CD1c-positive myeloid dendritic cell (primary cell): ENCODE results near the gene HYAL1.
A peak's percentile ranks its signal among the peaks of the same experiment; 100 is the strongest.
"Not testable (repeated sequence)": the region's sequence is repeated elsewhere in the genome, so short reads cannot be mapped to it uniquely, and the experiment has no call there.

Source experiments
- DNase-seq: peaks from one replicate; pipeline ENCODE4 v3.0.0-alpha.2; 2016; ENCODE audit errors: extremely low spot score

The HYAL1 gene

DNA sequence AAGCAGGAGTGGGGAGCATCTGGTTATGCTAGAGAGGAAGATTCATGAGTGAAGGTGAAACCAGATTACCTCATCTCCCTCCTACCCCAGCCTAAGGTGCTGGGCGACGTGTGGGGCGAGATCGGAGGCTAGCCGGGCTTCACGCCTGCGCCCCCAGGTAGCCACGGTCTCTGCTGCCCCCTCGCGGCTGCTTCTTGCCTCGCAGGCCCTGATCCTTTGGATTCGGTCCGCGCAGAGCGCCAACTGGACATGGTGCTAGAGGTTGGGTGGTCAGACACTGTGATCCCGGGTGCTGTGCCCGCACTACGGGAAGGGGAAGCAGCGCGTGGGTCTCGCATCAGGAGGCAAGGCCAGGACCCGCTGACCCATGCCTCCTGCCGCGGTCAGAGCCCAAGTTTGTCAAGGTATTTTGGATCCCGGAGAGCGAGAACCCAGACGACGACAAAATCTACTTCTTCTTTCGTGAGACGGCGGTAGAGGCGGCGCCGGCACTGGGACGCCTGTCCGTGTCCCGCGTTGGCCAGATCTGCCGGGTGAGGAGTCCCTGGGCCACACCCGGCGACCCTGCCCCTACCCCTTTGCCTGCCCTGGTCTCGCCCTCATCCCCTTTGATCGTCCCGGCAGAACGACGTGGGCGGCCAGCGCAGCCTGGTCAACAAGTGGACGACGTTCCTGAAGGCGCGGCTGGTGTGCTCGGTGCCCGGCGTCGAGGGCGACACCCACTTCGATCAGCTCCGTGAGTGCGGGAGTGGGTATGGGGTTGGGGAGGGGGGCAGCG, 30.3 kb downstream of the HYAL1 start:
- DNase-seq = peak; percentile 95

DNA sequence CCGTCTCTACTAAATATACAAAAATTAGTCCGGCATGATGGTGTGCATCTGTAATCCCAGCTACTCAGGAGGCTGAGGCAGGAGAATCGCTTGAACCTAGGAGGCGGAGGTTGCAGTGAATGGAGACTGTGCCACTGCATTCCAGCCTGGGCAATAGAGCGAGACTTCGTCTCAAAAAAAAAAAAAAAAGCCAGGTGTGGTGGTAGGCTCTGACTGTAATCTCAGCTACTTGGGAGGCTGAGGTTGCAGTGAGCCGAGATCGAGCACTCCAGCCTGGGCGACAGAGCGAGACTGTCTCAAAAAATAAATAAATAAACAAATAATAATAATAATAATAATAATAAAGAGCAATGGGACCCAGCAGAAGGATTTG, 30.9 kb downstream of the HYAL1 start:
- DNase-seq = not testable (repeated sequence)

DNA sequence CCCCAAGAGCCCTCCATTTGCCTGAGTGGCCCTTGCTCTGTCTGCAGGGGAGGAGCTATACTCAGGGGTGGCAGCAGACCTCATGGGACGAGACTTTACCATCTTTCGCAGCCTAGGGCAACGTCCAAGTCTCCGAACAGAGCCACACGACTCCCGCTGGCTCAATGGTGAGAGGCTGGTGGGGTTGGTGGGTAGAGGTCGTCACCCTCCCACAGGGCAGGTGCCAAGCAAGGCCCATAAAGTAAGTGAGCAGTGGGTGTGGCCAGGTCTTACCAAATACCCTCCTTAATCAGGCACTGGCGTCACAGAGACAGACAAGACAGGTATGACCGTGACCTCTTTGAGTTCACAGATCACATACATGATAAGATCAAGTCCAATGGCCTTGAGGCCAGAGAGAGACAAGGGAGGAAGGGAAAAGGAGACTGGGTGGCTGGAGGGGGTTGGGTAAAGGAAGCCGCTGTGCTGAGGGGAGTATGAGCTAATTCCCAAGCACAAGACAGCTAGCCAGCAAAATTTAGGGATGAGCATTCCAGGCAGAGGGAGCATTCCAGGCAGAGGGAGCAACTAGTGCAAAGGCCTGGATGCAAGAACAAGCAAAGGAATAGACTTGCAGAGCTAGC, 31.9 kb downstream of the HYAL1 start:
- no peak for DNase-seq

DNA sequence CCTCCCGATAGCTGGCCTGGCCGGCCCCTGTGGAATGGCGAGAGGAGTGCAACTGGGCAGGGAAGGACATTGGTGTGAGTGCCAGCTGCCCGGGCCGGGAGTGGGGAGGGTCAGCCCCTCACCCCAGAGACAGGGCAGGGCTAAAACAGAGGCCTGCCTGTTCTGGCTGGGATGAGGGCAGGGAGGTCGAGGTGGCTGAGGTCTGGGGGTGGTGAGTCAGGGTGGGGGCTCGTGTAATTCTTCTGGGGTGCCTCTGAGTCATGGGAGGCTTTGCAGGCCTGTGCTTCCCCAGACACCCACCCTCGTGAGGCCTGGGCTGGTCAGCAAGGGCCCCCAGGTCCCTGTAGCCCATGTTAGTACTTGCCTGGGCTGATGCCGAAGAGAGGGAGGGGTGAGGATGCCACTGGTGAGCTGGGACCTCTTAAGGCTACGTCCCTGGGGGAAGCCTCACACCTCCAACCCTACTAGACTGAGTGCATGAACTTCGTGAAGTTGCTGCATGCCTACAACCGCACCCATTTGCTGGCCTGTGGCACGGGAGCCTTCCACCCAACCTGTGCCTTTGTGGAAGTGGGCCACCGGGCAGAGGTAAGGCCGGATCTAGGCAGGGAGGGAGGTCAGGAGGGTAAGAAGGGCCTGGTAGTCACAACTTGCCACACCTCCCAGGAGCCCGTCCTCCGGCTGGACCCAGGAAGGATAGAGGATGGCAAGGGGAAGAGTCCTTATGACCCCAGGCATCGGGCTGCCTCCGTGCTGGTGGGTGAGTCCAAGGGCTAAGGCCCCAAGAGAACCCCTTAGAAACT, 32.8 kb downstream of the HYAL1 start:
- no peak for DNase-seq

DNA sequence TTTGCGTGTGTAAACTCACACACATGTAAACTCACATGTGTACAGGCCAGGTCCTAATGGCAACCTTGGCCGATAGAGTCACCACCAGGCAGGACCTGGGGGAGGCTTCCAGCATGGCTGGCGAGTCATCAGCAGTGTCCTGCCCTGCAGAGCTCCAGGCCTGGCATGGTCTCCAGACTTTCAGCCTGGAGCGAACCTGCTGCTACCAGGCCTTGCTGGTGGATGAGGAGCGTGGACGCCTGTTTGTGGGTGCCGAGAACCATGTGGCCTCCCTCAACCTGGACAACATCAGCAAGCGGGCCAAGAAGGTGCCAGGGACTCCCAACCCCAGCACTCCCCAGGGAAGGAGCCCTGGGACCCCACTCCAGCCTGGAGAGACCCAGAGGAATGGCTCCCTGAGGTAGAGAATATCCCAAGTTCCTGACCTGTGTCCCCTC, 33.4 kb downstream of the HYAL1 start:
- DNase-seq = no peak

DNA sequence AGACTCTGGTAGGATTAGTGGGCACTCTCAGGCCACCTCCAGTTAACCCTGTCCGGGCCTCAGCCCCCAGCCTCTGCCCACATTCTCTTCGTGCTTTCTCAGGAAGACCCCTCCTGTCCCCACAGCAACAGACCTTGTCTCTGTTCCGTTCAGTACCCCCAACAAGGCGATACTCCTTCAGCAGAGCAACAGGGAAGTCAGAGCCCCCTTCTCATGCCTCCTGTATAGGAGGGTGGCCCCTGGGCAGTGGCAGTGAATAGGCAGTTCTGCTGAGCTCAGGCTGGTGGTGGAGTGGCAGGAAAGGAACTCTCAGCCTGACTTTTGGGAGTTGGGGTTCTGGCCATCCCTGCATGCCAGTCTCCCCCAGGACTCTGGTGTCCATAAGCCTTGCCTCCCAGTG, 33.9 kb downstream of the HYAL1 start:
- no peak for DNase-seq

DNA sequence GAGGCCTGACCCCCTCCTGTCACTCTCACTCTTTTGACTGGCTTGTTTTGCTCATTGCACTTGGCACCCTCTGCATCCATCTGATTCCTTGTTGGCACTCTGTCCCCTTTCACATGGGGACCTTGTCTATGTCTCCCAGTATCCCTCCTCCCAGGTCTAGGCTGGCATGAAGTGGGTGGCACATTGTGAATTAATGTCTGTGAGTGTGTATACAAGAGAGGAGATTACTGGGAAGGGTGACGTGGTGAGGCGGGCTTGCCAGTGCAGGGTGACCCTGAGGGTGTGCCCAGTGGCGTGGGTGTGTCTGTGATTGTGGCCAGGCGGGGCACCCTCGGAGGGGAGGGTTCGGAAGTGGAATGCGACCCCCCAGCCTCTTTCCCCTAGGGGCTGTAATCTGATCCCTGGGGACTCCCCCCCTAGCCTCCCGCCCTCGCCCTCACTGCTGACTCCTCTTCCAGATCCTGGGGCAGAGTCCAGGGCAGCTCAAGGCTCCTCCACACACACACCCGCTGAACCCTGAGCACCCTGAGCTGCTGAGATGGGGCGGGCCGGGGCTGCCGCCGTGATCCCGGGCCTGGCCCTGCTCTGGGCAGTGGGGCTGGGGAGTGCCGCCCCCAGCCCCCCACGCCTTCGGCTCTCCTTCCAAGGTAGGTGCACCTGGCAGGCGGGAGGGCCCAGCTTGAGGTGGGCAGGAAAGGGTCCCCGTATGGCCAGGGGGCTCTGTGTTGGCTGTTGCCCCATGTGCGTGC, 34.5 kb downstream of the HYAL1 start, which contains the start of gene SEMA3B:
TSS of gene SEMA3B (plus strand) at position 445 of the 749 bp plus-strand sequence. CDS start at position 539, 94 bp downstream.
- DNase-seq = no peak

DNA sequence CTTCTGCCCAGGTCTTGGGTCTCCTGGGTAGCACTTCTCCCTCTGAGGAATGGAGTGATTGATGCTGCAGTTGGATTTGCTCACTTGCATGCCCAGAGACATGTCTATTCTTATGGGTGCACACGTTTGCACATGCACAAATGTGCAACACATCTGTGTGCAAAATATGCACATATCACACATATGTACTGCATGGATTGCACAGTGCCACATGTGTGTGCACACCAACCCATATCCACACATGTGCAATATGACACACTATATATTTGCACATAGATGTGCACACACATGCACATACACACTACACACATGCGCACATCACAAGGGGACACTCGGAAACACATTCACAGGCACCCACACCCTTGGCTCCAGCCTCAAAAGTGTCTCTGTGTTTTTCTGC, 35.1 kb downstream of the HYAL1 start:
- DNase-seq = no peak

DNA sequence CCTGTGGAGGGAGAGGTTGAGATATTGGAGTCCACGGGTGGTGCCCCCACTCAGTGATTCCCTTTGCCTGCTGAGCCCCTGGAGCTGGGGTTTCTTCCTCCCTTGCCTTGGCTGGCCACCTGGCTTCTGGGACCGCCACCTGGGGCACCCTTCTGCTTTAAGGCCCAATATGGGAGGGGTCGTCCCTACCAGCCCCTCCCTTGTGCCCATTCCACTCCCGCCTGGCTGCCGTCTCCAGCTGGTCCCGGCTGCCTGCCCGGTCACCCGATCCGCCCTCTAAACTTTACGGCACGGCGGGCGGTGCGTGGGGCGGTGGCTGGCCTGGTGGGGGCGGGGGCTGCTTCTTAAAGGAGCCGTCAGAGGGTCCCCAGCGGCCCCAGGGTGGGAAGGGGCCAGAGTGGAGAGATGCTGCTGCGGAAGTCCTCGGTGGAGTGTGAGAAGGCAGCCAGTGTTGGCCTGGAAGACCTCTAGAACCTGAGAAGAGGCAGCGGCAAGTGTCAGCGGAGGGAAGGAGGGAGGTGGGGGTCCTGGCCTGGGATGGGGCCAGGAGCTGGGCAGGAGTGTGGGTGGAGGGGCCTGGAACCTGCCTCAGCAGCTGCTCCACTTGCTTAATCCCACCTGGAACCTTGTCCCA, 36.0 kb downstream of the HYAL1 start:
- DNase-seq = no peak

DNA sequence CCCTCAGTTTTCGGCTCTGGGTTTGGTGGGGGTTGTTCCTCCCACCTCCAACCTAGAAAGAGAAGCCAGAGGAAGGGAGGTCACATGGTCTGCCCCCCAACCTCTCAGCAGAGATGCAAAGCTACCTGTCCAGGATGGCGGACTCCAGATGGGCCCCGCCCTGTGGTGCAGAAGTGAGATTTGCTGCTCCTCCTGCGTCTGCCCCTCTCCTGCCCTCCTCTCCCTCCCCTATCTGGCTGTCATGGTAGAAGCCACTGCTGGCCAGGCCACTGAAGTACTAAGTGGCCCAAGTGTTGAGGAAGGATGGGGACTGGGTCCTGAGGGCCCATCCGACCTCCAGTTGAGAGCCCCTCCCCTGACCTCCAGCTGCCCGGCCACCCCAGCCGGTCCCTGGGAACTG, 36.5 kb downstream of the HYAL1 start:
- DNase-seq = no peak

DNA sequence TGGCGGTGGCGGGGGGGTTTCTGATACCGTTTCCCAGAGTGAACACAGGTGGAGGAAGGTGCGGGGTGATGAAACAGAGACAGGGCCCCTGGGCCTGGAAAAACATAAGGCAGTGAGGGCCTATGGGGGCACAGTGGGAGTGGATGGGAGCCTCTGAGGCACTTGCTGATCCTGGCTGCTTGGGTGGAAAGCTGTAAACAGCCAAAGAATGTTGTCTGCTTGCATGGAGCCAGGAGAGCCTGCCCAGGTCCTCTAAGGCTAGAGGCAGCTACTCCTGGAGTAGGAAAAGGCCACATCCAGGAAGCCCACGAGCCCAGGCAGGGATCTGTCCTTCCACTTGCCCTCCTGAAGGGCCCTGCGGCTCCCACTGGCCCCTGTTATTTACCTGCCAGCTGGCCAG, 37.4 kb downstream of the HYAL1 start:
- no peak for DNase-seq

DNA sequence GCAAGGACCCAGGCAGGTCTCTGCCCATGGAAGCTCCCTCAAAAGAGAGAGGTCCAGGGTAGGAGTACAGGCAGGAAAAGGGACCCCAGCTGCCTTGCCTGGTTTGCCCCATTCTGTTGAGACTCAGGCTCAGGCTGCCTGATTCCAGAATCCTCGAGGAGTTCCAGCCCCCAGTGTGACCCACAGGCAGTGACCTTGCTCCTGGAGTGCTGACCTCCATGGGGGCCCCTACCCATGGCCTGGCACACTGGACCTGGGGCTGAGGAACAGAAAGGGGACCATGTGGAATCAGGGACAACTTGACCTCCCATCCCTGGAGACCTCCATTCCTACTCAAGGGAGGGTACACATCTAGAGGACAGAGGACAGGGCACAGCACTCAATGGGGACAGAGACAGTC, 37.8 kb downstream of the HYAL1 start:
- DNase-seq = no peak

DNA sequence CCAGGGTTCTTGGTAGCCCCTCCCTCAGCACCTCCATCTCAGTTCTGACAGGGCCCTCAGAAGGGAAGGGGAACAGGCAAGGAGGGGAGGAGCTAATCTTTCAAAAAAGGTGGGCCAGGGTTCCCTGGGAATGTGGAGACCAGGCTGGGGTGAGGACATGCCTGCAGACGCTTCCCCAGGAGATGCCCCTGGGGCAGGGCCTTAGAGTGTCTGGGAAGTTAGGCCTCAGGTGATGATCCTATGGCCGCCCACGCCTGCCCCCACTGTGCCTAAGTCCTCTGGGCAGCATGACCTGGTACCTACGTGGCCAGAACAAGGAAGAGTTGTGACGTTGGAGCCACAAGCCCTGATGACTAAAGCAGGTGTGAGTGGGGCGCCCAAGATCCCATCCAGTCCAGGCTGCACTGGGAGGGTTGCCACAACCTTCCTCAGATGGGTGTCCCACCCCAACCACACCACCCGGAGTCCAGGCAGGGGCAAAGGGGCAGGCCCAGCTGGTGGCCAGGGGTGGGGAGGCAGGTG, 38.3 kb downstream of the HYAL1 start:
- no peak for DNase-seq

DNA sequence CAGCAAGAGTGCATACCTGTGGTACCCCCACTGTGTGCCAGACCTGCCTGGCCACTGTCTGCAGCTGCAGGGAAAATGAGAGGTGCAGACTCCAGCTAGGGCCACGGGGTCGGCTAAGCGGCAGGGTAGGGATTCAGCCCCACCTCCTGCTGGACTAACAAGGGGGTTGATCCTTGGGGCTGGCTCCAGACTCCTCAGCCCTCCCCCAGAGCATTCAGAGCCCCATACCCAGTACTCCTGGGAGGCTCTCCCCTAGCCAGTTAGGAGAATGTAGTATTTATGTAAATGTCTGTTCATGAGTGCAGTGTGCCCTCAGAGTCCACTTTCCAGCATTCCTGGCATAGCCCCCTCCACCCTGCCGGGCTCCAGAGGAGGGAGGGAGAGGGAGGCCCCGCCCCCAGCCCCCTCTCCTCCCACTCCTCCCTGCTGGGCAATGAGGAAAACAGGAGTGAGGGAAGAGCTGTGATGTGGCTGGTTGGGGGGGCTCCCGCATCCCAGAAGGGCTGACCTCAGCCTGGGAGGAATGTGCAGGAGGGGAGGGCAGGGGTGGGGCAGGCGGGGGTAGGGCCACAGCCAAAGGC, 38.9 kb downstream of the HYAL1 start:
- no peak for DNase-seq

DNA sequence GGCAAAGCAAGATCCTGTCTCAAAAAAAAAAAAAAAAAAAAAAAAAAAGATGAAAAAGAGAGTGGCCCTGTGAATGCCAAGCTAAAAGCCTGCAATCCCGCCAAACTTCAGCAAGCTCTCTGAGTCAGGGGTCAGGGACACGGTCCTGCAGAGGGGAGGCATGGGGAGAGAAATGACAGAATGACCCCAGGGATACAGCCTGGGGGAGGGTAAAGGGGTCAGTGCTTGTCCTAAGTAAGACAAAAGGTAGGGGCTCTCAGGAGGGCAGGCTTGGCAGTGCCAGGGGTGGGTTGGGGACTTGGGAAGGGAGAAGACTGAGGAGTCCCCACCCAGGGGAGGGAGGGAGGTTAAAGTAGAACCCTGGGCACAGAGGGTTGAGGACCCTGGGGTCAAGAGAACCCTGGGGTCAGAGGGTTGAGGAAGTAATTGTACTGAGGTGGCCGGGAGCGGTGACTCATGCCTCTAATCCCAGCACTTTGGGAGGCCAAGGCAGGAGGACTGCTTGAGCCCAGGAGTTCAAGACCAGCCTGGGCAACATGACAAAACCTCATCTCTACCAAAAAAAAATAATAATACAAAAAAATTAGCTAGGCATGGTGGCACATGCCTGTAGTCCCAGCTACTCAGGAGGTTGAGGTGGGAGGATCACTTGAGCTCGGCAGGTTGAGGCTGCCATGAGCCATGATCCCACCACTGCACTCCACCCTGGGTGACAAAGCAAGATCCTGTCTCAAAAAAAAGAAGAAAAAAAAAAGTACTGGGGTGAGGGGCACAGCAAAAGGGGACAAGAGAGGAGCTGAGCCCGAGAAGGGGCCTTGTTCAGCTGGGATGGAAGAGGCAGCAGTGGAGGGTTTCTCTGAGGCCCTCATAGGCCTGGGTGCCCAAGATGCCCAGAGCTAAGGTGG, 39.6 kb downstream of the HYAL1 start:
- DNase-seq = no peak

DNA sequence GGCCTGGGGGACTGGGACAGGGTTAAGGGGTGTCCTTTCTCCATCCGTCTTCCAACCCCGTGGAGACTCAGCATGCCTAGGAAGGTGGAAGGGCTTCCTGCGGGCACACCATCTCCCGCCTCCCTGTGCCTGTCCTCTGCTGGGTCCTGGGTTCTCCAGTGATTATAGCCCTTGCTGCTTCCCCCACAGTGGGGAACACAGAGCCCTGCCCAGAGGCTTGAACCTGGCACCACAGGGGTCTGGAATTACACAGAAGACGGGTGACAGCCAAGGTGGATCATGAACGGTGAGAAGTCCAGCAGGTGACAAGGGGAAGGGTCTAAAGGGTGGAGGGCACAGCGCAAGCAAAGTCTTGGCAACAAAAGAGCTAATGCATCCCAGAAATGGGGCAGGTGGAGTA, 40.6 kb downstream of the HYAL1 start:
- no peak for DNase-seq

DNA sequence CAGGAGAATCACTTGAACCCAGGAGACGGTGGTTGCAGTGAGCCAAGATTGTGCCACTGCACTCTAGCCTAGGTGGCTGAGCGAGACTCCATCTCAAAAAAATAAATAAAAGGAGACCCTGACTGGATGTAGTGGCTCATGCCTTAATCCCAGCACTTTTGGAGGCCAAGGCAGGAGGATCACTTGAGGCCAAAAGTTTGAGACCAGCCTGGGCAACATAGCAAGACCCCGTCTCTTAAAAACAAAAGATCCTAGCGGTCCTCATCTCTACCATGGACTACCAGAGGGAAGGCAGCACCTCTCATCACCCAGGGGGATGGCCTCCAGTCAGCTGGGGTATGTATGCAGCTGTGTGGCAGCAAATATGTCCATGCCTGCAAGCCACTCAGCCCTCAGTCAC, 41.2 kb downstream of the HYAL1 start:
- not testable (repeated sequence) for DNase-seq

DNA sequence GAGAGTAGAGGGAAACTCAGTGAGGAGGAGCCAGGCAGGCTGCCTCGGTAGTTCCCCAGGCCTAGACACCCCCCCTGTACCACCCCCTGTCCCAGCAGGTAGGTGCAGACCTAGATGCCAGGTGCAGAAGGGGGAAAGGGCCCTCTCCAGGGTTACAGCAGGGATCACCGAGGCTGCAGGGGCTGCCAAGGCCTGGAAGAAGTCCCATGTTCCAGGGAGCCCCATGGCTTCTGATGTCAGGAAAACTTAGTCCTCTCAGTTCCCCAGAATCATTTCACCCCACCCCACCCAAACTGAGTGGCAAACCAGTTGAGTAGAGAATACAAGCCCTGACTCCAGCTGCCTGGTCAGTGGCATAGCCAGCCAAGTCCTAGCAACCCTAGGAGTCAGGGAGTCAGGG, 41.9 kb downstream of the HYAL1 start:
- DNase-seq = no peak

DNA sequence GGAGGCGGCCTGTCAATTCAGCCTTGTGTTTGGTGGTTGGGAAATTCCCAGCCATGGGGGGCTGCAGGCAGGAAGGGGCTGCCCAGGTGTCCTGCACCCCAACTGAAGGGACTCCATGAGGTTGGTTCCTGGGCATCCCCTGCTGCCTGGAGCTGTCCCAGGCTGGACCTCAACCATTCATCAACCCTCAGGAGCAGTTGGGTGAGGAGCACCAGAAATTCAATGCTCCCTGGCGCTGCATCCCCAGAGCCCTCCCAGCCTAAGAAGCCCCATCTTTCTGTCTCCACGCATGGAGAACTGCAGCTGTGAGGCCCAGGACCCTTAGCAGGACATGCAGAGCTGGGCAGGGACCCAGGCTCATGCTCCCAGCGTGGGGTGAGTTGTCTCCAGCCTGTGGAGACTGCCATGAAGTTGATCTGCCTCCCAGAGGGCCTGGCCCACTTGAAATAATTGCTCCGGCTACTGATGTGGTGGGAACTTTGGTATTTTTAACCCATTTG, 42.4 kb downstream of the HYAL1 start:
- no peak for DNase-seq
